NCI-H1105 treated with DMSO at 0.1 percent for 48 hours (cell line): Measurements from ENCODE around the gene MAP7D1.
"Not testable (repeated sequence)": the region's sequence is repeated elsewhere in the genome, so short reads cannot be mapped to it uniquely, and the experiment has no call there.

Source experiments
- DNase-seq: peaks from one replicate; lab custom pipeline; 2025; lab: John Stamatoyannopoulos, UW

MAP7D1 gene

DNA sequence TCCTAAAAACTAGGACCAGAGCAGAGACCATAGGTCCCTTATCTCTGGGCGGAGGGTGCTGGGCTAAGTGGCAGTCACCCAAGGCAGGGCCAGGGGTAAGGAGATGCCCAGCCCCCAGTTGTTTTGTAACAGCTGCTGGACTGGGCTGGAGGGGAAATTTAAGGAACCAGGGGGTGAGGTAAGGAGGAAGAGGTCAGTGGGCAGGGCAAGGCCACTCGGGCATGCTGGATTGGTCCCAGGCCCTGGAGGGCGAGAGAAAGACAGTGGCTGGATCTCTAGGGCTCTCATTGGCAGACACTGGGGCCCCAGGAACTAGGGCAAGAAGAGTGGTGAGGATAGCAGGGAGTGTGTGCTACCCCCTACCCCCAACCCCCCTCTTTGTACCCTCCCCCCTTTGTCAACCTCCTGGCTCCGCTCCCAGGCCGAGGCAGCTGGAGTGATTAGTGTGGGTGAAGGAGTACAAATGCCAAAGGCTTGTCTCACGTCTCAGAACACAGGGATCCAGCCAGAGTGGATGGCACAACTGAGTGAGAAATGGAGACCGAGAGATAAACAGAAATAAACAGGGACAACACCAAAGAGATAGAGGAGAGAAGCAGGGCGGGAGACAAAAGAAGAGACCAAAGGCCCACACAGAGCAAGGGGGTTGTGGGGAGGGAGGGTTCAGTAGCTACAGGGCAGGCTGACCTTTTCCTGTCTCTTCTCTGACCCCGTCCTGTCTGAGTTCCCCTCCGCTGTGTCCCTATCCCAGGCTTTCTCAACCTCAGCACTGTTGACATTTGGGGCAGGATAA, 47.8 kb downstream of the MAP7D1 start:
- peak; percentile 55 for DNase-seq

DNA sequence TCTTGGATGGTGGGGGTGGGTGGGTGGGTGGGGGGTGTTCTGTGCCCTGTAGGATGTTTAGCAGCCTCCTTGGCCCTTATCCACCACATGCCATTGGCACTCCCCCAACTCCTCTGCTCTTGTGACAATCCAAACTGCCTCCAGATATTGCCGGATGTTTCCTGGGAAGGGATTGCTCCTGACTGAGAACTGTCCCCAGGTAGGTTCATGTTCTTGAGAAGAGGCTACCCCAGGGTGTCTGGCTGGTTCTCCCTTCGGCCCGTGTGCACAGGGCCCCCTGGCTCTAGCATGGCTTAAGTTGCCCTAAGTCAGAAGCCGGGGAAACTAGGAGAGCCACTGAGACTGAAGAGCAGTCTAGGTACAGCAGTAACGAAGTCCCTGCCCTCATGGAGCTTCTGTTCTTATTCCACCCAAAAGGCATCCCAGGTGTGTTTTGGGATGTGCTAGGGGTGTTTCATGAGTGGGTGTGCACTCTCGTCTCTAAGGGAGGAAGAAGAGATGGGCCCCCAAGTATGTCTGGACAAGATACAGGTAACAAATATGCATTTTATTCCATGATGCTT, 48.5 kb downstream of the MAP7D1 start:
- DNase-seq: no peak

DNA sequence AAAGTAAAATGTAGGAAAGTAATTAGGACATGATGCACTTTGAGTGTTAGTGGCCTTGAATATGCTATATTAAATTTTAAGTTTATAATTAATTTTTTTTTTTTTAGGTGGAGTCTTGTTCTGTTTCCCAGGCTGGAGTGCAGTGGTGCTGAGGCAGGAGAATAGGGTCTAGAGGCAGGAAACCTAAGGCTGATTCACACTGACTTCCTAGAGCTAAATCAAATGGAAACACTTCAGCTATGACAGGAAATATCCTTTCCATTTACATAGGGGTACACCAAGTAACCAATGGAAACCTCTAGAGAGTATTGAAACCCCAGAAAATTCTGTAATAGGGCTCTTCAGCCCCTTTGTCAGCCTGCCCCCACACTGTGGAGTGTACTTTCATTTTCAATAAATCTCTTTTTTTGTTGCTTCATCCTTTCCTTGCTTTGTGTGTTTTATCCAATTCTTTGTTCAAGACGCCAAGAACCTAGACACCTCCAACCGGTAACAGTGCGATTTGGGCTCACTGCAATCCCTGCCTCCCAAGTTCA, 50.4 kb downstream of the MAP7D1 start:
- no peak for DNase-seq

DNA sequence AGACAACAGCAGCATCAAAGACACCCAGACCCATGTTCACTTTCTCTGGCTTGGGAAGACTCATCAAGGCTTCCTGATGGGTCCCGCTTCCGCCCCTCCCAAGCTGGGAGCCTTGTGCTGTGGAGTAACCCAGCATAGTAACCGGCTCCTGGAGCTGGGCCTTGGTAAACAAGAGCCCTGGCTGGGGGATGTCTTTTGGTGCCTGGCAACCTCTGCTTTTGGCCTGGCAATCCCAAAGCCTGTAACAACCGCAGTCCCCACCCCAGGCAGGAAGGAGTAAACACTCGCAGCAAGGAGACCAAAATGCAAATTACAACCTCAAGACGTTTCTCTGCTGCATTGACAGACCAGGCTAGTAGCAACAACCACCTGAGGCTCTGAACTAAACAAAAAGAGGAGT, 51.4 kb downstream of the MAP7D1 start:
- no peak for DNase-seq

DNA sequence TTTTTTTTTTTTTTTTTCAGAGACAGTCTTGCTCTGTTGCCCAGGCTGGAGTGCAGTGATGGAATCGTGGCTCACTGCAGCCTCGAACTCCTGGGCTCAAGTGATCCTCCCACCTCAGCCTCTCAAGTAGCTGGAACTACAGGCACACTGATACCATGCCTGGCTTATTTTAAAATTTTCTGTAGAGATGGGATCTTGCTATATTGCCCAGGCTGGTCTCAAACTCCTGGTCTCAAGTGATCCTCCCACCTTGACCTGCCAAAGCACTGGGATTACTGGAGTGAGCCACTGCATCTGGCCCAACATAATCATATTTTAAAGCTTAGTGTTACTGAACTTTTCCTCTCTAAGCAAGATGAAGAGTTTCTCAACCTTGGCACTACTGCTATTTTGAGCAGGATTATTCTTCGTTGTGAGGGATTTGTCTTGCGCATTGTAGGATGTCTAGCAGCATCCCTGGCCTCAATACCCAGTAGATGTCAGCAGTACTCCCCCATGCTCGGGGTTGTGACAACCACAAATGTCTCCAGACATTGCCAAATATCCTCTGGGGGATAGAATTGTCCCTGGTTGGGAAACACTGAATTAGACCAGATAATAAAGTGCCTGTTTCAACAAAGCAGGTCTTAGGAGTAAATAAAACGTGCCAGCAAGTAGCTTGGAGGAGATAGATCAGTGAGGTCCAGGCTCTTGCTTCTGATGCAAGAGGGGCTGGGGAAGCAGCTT, 53.2 kb downstream of the MAP7D1 start:
- DNase-seq: no peak

DNA sequence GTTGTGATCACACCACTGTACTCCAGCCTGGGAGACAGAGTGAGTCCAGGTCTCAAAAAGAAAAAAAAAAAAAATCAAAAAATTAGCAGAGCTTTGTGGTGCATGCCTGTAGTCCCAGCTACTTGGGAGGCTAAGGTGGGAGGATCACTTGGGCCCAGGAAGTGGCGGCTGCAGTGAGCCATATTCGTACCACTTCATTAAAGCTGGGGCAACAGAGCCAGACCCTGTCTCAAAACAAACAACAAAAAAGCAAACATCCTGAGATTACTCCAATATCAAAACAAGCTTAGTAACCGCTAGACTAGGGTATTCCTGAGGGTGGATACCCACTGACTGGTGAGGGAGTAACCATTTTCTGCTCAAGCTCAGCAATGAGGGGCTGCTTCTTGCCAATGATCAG, 55.3 kb downstream of the MAP7D1 start:
- DNase-seq: no peak

DNA sequence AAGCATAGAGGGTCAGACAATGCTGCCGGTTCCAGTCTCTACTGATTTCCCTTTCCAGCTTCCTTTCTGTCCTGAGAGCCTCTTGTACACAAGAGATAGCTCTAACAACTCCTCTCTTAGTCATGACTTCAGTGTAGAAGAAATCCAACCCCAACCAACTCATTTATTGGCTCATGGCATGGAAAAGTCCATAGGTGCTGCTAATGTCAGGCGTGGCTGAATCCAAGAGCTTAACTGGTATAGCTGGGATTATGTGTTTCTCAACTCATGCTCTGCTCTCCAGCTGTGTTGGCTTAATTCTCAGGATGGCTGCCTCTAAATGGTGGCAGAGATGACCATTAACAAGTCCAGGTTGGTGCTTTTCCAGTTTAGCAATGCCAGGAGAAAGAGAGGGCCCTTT, 55.9 kb downstream of the MAP7D1 start:
- DNase-seq: no peak

DNA sequence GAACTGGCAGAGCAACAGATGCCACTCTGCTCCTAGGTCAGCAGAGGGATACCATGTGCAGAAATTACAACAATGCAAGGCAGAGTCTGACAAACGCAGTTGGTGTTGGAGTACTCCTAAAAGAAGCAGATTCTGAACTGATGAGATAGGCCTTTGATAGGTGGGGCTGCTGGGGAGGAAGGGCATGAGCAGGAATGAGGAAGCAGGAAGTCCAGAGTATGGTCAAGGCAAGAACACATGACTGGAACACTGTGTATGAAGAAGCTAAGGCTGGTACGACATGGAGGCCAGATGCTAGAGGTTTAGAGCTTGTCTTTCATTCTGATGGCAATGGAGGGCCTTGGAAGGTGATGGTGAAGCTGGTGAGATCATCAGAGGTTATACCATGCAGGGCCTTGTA, 56.8 kb downstream of the MAP7D1 start:
- DNase-seq: no peak

DNA sequence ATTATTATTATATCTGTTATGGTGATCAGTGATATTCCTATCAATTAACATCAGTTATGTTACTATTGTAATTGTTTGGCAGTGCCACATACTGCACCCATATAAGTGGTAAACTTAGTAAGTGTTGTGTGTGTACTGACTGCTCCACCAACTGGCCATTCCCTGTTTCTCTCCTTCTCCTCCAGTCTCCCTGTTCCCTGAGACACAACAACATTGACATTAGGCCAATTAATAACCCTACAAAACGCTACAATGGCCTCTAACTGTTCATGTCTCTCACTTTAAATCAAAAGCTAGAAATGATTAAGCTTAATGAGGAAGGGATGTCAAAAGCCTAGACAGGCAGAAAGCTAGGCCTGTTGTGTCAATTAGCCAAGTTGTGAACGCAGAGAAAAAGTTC, 61.7 kb downstream of the MAP7D1 start:
- DNase-seq: no peak

DNA sequence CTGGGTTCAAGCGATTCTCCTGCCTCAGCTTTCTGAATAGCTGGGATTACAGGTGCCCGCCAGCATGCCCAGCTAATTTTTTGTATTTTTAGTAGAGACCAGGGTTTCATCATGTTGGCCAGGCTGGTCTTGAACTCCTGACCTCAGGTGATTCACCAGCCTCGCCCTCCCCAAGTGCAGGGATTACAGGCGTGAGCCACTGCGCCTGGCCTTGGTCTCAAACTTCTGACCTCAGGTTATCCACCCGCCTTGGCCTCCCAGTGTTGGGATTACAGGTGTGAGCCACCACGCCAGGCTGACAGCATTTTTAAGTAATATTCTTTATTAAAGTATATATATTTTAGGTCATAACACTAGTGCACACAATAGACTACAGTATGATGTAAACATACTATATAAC, 65.9 kb downstream of the MAP7D1 start:
- DNase-seq: not testable (repeated sequence)

DNA sequence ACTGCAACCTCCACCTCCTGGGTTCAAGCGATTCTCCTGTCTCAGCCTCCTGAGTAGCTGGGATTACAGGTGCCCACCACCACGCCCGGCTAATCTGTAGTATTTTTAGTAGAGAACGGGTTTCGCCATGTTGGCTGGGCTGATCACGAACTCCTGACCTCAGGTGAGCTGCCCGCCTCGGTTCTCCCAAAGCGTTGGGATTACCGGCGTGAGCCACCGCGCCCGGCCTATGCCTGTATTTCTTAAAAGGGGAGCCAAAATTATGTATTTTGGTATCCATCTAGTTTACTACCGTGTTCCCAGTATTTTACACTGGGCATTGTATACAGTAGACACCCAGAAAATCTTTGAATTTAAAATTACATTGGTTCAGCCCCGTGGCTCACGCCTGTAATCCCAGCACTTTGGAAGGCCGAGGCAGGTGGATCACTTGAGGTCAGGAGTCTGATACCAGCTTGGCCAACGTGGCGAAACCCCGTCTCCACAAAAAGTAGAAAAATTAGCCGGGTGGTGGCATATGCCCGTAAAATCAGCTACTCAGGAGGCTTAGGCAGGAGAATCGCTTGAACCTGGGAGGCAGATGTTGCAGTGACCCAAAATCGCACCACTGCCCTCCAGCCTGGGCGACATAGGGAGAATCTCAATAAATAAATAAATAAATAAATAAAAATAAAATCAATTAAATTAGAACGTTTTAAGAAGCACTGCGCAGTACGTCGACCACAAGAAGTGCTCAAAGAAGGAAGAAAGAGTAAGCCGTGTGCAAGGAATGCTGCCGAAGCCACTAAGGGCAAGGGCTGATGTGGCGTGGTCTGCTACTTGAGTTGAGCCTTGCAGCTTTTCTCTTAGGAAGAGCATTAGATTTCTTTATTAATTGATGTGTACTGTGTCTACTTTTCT, 66.8 kb downstream of the MAP7D1 start:
- no peak for DNase-seq

DNA sequence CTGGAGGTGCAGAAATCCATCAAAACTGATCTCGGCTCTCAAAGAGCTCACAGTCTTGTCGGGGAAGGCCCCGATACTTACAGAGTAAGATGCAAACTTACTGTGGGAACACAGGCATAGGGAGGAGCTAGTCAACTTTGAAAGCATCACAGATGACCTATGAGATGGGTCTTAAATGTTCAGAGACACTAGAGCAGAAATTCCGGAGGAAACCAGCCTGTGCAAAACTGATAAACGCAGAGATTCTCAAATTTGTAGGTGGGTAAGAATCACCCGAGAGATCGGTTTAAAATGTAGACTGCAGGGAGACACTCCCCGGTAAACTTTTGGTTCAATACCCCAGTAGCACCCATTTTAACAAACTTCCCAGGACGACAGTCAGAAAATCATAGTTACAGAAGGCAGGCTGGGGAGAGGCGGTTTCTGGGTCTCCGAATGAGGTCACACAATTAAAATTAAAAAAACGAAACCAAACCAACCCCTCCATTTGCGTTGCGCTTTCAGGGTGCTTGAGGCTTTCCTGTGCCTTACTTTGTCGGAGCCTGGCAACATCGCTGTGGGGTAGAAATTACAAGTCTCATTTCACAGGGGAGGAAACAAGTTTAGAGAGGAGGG, 67.5 kb downstream of the MAP7D1 start:
- DNase-seq: no peak

DNA sequence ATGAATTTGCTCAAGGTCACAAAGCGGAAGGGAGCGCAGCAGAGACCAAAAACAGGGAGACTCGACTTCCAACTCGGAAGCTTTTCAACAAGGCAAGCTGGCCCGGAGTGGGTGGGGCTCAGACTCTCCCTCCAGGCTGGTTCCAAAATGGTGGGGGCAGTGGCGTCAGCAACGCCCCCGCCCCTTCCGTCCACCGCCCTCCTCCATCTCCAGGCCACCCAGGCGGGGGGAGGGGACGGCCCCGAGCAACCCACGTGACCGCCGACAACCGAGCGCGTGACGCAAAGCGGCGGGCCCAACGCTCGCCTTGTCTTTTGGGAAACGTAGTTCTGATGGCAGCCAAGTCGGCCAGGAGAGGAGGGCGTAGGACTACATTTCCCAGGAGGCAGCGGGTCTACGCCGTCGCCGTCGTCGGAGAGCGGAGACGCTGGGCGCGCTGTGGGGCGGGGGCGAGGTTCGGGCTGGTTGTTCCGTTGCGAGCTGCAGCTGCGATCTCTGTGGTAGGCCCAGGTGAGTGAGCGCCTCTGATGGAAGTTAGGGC, 68.1 kb downstream of the MAP7D1 start, which contains the start of gene THRAP3:
THRAP3 (plus strand) TSS at position 448 of the 541 bp plus-strand sequence. CDS start 58,121 bp downstream, outside the sequence.
- peak; percentile 99 for DNase-seq

DNA sequence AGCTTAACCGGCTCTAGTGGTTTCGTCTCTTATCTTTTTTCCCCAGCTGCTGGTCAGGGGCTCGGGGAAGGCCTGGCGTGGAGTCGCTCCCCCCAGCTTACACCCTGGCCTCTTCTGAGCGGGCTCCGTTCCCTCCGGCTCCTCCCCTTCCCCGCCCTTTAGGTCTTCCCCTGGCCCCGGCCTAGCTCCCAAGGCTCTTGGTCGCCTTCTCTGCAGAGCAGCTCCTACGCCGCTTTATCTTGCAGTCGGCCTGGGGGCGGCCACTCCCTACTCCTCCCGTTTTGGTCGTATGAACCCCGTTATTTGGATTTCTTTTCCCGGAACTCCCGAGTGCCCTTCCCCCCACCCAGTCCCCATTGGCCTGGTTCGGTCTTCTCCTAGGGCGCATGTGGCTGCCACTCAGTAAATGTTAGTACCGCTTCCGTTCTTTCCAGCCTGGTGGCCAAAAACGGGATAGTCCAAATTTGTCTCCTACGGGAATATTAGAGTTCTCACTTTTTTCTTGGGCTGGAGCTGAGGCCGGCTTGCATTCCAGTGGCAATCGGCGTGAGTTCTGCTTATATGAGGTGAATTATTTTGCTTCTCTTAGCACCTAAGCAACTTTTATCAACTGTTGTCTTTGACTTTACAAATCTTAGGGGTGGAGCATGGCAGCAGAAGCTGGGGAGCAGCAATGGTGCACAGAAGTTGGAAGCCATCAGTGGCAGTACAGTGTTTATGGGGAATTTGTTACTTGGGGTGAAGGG, 68.8 kb downstream of the MAP7D1 start:
- peak; percentile 78 for DNase-seq

DNA sequence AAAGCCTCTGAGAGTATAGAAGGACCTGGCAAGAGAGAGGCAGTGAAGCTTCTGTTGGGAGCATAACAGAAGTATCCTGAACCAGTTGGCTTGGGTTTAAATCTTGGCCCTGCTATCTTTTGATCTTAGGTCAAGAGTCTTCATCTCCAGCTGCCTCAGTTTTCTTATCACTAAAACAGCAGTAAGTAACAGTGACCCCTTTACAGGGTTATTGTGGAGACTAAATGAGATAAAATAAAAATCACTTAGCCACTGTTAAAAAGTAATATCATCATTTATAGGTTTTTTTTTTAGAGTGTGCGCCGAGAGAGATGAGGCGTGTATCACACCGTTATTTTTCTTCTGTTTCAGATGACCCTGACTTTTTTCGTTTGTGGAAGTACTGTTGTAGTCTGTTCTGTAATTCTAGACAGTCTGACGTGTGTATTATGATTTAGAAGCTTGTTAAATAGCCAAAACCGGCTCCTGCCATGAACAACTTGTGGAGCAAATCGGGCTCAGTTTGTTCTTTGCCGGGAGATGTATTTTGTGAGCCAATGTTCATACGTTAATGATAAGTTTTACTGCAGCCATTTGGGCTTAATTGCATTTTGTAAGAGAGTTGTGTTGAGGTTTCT, 69.4 kb downstream of the MAP7D1 start:
- DNase-seq: no peak

DNA sequence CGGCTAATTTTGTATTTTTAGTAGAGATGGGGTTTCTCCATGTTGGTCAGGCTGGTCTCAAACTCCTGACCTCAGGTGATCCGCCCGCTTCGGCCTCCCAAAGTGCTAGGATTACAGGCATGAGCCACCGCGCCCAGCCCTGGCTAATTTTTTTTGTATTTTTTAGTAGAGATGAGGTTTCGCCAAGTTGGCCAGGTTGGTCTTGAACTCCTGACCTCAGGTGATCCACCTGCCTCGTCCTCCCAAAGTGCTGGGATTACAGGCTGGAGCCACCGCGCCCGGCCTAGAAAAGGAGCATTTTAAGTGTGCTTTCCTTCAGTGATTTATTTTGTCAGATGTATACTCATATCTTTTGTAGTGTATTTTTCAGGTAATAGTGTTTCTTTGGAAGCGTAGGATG, 74.3 kb downstream of the MAP7D1 start:
- not testable (repeated sequence) for DNase-seq
